HG02885 (cell line): Measurements from ENCODE around the gene SOX8.
"Not testable (repeated sequence)": the region's sequence is repeated elsewhere in the genome, so short reads cannot be mapped to it uniquely, and the experiment has no call there.

ENCODE experiments used
- ATAC-seq: cut with Tn5 transposase; IDR thresholded peaks from one replicate; pipeline ENCODE4 v1.9.1; 2021; ENCODE audit warnings: mild to moderate bottlenecking; ENCODE audit not compliant: unreplicated experiment, poor library complexity

SOX8 gene

GRCh38 chr16:1020091-1020399 lies 38.5 kb downstream of the SOX8 start:
- no peak for ATAC-seq

- no peak for ATAC-seq
Observed at GRCh38 chr16:1020591-1020990, 39.0 kb downstream of the SOX8 start.

GRCh38 chr16:1021553-1022160 lies 40.1 kb downstream of the SOX8 start:
- ATAC-seq, result no peak

GRCh38 chr16:1022466-1022865 lies 40.9 kb downstream of the SOX8 start:
- no peak for ATAC-seq

GRCh38 chr16:1024138-1024537 lies 42.6 kb downstream of the SOX8 start:
- ATAC-seq, result no peak

GRCh38 chr16:1025183-1025809 lies 43.7 kb downstream of the SOX8 start:
- ATAC-seq, result not testable (repeated sequence)

GRCh38 chr16:1026057-1026783 lies 44.6 kb downstream of the SOX8 start:
- no peak for ATAC-seq

GRCh38 chr16:1026784-1027500 lies 45.4 kb downstream of the SOX8 start:
- no peak for ATAC-seq

- no peak for ATAC-seq
Observed at GRCh38 chr16:1027501-1027815, 45.9 kb downstream of the SOX8 start.

- no peak for ATAC-seq
Observed at GRCh38 chr16:1028056-1028455, 46.5 kb downstream of the SOX8 start.

GRCh38 chr16:1028524-1029258 lies 47.1 kb downstream of the SOX8 start:
- no peak for ATAC-seq

GRCh38 chr16:1029259-1029545 lies 47.6 kb downstream of the SOX8 start:
- ATAC-seq, result no peak

GRCh38 chr16:1030473-1030901 lies 48.9 kb downstream of the SOX8 start:
- no peak for ATAC-seq

- no peak for ATAC-seq
Observed at GRCh38 chr16:1031666-1032065, 50.1 kb downstream of the SOX8 start.

- ATAC-seq, result no peak
Observed at GRCh38 chr16:1032607-1033006, 51.0 kb downstream of the SOX8 start.

- no peak for ATAC-seq
Observed at GRCh38 chr16:1033128-1033679, 51.6 kb downstream of the SOX8 start.

- ATAC-seq, result no peak
Observed at GRCh38 chr16:1034230-1035065, 52.9 kb downstream of the SOX8 start.

GRCh38 chr16:1035066-1035415 lies 53.5 kb downstream of the SOX8 start:
- no peak for ATAC-seq

GRCh38 chr16:1036166-1036565 lies 54.6 kb downstream of the SOX8 start:
- ATAC-seq, result no peak
